Breast epithelium (tissue), 3 donors: ENCODE results near the gene MYO18B.

Experiments
- POLR2A ChIP-seq: fragments of 450-650 bp; IDR thresholded peaks from one replicate; pipeline ENCODE4 v1.6.1; 2016; ENCODE audit warnings: antibody characterized with exemption, mild to moderate bottlenecking, moderate library complexity
- POLR2AphosphoS5 ChIP-seq, 3 donors: sonication (generic); formaldehyde crosslinking; IDR thresholded peaks; one replicate each; pipeline ENCODE4 v1.6.1; 2017; ENCODE audit warnings: antibody characterized with exemption in 3 of 3
- TF ChIP-seq, protein P1 (sequence below), 3 donors: fragments of 450-650 bp; IDR thresholded peaks; one replicate each; pipeline ENCODE4 v1.5.1; 2016 to 2017; ENCODE audit warnings: antibody characterized with exemption in 3 of 3, mild to moderate bottlenecking in 3 of 3, moderate library complexity in 3 of 3

DNA sequence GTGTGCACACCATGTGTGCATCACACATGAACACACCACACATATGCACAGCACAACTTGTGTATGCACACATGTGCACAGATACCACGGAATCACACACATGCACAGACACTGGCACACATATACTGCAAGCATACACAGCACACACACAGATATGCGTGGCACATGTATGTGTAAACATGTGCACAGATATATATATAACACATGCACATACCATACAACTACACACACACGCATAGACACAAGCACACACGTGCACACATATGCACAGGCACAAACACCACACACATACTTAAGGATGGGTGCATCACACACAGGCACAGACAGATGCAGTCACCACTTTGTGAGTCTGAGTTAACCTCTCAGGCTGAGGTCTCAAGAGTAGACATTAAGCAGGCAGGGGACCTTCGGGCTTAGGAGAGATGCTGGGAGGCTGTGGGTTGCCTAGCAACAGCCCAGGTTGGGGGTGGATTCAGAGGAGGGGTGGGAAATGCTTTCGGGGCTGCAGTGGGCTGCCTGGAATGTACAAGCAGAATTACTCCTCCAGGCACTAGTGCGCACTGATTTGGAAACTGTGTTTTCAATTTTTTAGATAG, 82.9 kb downstream of the MYO18B start:
- TF ChIP-seq POLR2A (no peak), POLR2AphosphoS5 (IDR thresholded peaks at IDR 0.05) (no peak)
- TF ChIP-seq, protein P1, sequence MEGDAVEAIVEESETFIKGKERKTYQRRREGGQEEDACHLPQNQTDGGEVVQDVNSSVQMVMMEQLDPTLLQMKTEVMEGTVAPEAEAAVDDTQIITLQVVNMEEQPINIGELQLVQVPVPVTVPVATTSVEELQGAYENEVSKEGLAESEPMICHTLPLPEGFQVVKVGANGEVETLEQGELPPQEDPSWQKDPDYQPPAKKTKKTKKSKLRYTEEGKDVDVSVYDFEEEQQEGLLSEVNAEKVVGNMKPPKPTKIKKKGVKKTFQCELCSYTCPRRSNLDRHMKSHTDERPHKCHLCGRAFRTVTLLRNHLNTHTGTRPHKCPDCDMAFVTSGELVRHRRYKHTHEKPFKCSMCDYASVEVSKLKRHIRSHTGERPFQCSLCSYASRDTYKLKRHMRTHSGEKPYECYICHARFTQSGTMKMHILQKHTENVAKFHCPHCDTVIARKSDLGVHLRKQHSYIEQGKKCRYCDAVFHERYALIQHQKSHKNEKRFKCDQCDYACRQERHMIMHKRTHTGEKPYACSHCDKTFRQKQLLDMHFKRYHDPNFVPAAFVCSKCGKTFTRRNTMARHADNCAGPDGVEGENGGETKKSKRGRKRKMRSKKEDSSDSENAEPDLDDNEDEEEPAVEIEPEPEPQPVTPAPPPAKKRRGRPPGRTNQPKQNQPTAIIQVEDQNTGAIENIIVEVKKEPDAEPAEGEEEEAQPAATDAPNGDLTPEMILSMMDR (IDR thresholded peaks at IDR 0.05), result no peak
